ENCODE data around the gene RBM28. TPM values are rescaled to one million over a fixed set of nuclear protein-coding genes. Genes with fewer than 3 reads are reported as not detected.

Gene RBM28
- total RNA-seq, 2 donors from 2014 or later = 12.7 to 15.1 TPM

GRCh38 chr7:128378637-128379036 lies 34.9 kb upstream of the RBM28 start:
- peaks cover 0 to 4% of the 10 kb centered on the region in 2 donors for H3K4me1 ChIP-seq
- DNase-seq (ENCODE audit: low spot score) = no peak
- no peaks in the 10 kb centered on the region for H3K36me3 ChIP-seq
- no peak overlapping the region for H3K27ac ChIP-seq
- TF ChIP-seq, protein P1, sequence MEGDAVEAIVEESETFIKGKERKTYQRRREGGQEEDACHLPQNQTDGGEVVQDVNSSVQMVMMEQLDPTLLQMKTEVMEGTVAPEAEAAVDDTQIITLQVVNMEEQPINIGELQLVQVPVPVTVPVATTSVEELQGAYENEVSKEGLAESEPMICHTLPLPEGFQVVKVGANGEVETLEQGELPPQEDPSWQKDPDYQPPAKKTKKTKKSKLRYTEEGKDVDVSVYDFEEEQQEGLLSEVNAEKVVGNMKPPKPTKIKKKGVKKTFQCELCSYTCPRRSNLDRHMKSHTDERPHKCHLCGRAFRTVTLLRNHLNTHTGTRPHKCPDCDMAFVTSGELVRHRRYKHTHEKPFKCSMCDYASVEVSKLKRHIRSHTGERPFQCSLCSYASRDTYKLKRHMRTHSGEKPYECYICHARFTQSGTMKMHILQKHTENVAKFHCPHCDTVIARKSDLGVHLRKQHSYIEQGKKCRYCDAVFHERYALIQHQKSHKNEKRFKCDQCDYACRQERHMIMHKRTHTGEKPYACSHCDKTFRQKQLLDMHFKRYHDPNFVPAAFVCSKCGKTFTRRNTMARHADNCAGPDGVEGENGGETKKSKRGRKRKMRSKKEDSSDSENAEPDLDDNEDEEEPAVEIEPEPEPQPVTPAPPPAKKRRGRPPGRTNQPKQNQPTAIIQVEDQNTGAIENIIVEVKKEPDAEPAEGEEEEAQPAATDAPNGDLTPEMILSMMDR (IDR thresholded peaks at IDR 0.05) = no peak
- H3K9me3 ChIP-seq = no peaks in the 10 kb centered on the region
- no peak overlapping the region for H3K4me3 ChIP-seq
- H3K27me3 ChIP-seq = no peaks in the 10 kb centered on the region

GRCh38 chr7:128376077-128376476 lies 32.4 kb upstream of the RBM28 start:
- H3K27me3 ChIP-seq = no peaks in the 10 kb centered on the region
- TF ChIP-seq, protein P1 (IDR thresholded peaks at IDR 0.05) = no peak
- no peak overlapping the region for H3K4me3 ChIP-seq
- H3K27ac ChIP-seq = no peak overlapping the region
- H3K4me1 ChIP-seq = no peaks in the 10 kb centered on the region
- H3K9me3 ChIP-seq = no peaks in the 10 kb centered on the region
- no peak for DNase-seq (ENCODE audit: low spot score)
- H3K36me3 ChIP-seq = no peaks in the 10 kb centered on the region

GRCh38 chr7:128374041-128374440 lies 30.3 kb upstream of the RBM28 start:
- TF ChIP-seq, protein P1 (IDR thresholded peaks at IDR 0.05) = no peak
- Histone ChIP-seq H3K9me3 (no peaks in the 10 kb centered on the region), H3K4me1 (no peaks in the 10 kb centered on the region), H3K36me3 (no peaks in the 10 kb centered on the region), H3K4me3 (no peak overlapping the region), H3K27me3 (no peaks in the 10 kb centered on the region), H3K27ac (no peak overlapping the region)
- DNase-seq (ENCODE audit: low spot score) = no peak

- H3K4me3 ChIP-seq = no peak overlapping the region
- no peak overlapping the region for H3K27ac ChIP-seq
- TF ChIP-seq, protein P1 (IDR thresholded peaks at IDR 0.05) = no peak
- H3K27me3 ChIP-seq = no peaks in the 10 kb centered on the region
- no peaks in the 10 kb centered on the region for H3K4me1 ChIP-seq
- no peaks in the 10 kb centered on the region for H3K9me3 ChIP-seq
- no peak for DNase-seq (ENCODE audit: low spot score)
- H3K36me3 ChIP-seq = no peaks in the 10 kb centered on the region
Observed at GRCh38 chr7:128373606-128374005, 29.9 kb upstream of the RBM28 start.

DNA sequence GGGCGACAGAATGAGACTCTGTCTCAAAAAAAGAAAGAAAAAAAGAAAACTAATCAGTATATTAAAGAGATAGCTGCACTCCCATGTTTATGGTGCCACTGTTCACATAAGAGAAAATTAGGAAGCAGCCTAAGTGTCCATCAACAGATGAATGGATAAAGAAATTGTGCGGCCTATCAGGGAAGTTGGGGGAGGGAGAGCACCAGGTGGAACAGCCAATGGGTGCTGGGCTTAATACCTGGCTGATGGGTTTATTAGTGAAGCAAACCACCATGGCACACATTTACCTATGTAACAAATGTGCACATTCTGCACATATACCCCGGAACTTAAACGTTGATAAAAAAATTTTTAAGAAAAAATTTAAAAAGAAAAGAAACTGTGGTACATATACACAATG lies 26.8 kb upstream of the RBM28 start:
- H3K27ac ChIP-seq = no peak overlapping the region
- H3K4me1 ChIP-seq = no peaks in the 10 kb centered on the region
- TF ChIP-seq, protein P1 (IDR thresholded peaks at IDR 0.05) = no peak
- no peaks in the 10 kb centered on the region for H3K9me3 ChIP-seq
- DNase-seq (ENCODE audit: low spot score) = no peak
- no peaks in the 10 kb centered on the region for H3K36me3 ChIP-seq
- H3K4me3 ChIP-seq = no peak overlapping the region
- no peaks in the 10 kb centered on the region for H3K27me3 ChIP-seq

DNA sequence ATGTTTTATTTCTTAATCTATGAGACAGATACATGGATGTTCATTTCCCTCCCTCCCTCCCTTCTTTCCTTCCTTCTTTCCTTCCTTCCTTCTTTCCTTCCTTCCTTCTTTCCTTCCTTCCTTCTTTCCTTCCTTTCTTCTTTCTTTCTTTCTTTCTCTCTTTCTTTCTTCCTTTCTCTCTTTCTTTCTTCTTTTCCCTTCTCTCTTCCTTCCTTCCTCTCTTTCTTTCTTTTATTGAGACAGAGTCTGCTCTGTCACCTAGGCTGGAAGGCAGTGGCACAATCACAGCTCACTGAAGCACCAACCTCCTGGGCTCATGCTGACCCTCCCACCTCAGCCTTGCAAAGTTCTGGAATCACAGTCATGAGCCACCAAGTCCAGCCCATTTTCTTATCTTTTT lies 23.3 kb upstream of the RBM28 start:
- Histone ChIP-seq H3K4me3 (no peak overlapping the region), H3K36me3 (no peaks in the 10 kb centered on the region), H3K9me3 (no peaks in the 10 kb centered on the region), H3K27ac (no peak overlapping the region), H3K4me1 (peaks cover 0 to 1% of the 10 kb centered on the region in 2 donors), H3K27me3 (no peaks in the 10 kb centered on the region)
- TF ChIP-seq, protein P1 (IDR thresholded peaks at IDR 0.05) = no peak
- no peak for DNase-seq (ENCODE audit: low spot score)

Measured in right atrium auricular region (tissue), 2 donors.